IMR-90 (cell line): ENCODE measurements around the gene ZGRF1. TPM values are rescaled to one million over a fixed set of nuclear protein-coding genes. Genes with fewer than 3 reads are reported as not detected.

ENCODE experiments used
- ATAC-seq: fragments of 200-7000 bp; cut with Tn5 transposase; 2 replicates; pipeline ENCODE4 v1.9.1; 2020; ENCODE audit warnings: low read depth, mild to moderate bottlenecking, moderate library complexity
- BruUV-seq: library from RNA; stranded (reverse); fragments of 400-500 nt; replicated peaks from 2 replicates; lab custom pipeline; 2021; lab: Mats Ljungman, UMichigan
- CTCF ChIA-PET: fragments of 300-600 bp; formaldehyde crosslinking; extraction: SDS; loops from one replicate; lab custom pipeline; 2021; ENCODE audit warnings: antibody characterized with exemption; lab: Yijun Ruan, JAX
- POLR2A ChIA-PET: fragments of 300-600 bp; sonication (Branson Sonifier 250); formaldehyde crosslinking; loops from one replicate; lab custom pipeline; 2022; ENCODE audit warnings: antibody characterized with exemption; ENCODE audit not compliant: unreplicated experiment; lab: Charles Lee
- DNase-seq: peaks from one replicate; pipeline ENCODE4 v3.0.0; 2013
- H2AFZ ChIP-seq: replicated peaks from 2 replicates; pipeline ENCODE3; 2013; ENCODE audit warnings: low read length, mild to moderate bottlenecking; ENCODE audit not compliant: poor library complexity
- H2AK5ac ChIP-seq: 2 replicates; pipeline ENCODE4 v1.6.1; 2013; ENCODE audit warnings: low read depth, low read length, inconsistent platforms
- H2AK9ac ChIP-seq: replicated peaks from 2 replicates; pipeline ENCODE3; 2013; ENCODE audit warnings: mild to moderate bottlenecking, low read depth, low read length, moderate library complexity; ENCODE audit not compliant: poor library complexity
- H2BK120ac ChIP-seq: 2 replicates; pipeline ENCODE4 v1.6.1; 2013; ENCODE audit warnings: low read depth, low read length, inconsistent platforms
- H2BK15ac ChIP-seq: 3 replicates; pipeline ENCODE4 v1.6.1; 2013; ENCODE audit warnings: low read depth, low read length, inconsistent platforms
- H2BK20ac ChIP-seq: 2 replicates; pipeline ENCODE4 v1.6.1; 2013; ENCODE audit warnings: low read depth, mild to moderate bottlenecking, inconsistent platforms, low read length, moderate library complexity
- H2BK5ac ChIP-seq: 2 replicates; pipeline ENCODE4 v1.6.1; 2013; ENCODE audit warnings: mild to moderate bottlenecking, low read depth, low read length, inconsistent platforms; ENCODE audit not compliant: poor library complexity, severe bottlenecking
- H3K14ac ChIP-seq: replicated peaks from 2 replicates; pipeline ENCODE4 v1.6.1; 2013; ENCODE audit warnings: low read depth, low read length, inconsistent platforms
- H3K18ac ChIP-seq: 2 replicates; pipeline ENCODE4 v1.6.1; 2013; ENCODE audit warnings: low read depth, low read length, control low read depth
- H3K23ac ChIP-seq: 2 replicates; pipeline ENCODE4 v1.6.1; 2013; ENCODE audit warnings: low read depth, low read length, inconsistent platforms
- H3K27ac ChIP-seq: 2 replicates; pipeline ENCODE4 v1.5.1; 2013; ENCODE audit warnings: mild to moderate bottlenecking, control low read depth, low read length; ENCODE audit not compliant: insufficient read depth
- H3K27me3 ChIP-seq: 2 replicates; pipeline ENCODE4 v1.6.1; 2013; ENCODE audit warnings: low read length; ENCODE audit not compliant: control insufficient read depth, insufficient read depth
- H3K36me3 ChIP-seq: 2 replicates; pipeline ENCODE4 v1.6.1; 2013; ENCODE audit warnings: low read length, mixed read lengths; ENCODE audit not compliant: control insufficient read depth, insufficient read depth
- H3K4ac ChIP-seq: 2 replicates; pipeline ENCODE4 v1.6.1; 2013; ENCODE audit warnings: low read depth, low read length, inconsistent platforms
- H3K4me1 ChIP-seq: 2 replicates; pipeline ENCODE4 v1.6.1; 2013; ENCODE audit warnings: low read length, mixed read lengths; ENCODE audit not compliant: control insufficient read depth, insufficient read depth
- H3K4me2 ChIP-seq: 2 replicates; pipeline ENCODE4 v1.6.1; 2013; ENCODE audit warnings: low read depth, mild to moderate bottlenecking, control low read depth, low read length, moderate library complexity
- H3K4me3 ChIP-seq: 2 replicates; pipeline ENCODE4 v1.5.1; 2013; ENCODE audit warnings: low read depth, mild to moderate bottlenecking, control low read depth, low read length, moderate library complexity; ENCODE audit not compliant: insufficient read depth
- H3K56ac ChIP-seq: 2 replicates; pipeline ENCODE4 v1.6.1; 2013; ENCODE audit warnings: low read length, inconsistent platforms; ENCODE audit not compliant: insufficient read depth; ENCODE audit errors: extremely low read depth
- H3K79me1 ChIP-seq, 2 experiments: 2 replicates each; pipeline ENCODE4 v1.6.1; 2013; ENCODE audit warnings: low read length in 2 of 2, inconsistent platforms in 1 of 2, low read depth in 1 of 2
- H3K9ac ChIP-seq: 2 replicates; pipeline ENCODE4 v1.6.1; 2013; ENCODE audit warnings: low read depth, low read length, control low read depth
- H3K9me1 ChIP-seq: 2 replicates; pipeline ENCODE4 v1.6.1; 2013; ENCODE audit warnings: low read length, inconsistent platforms; ENCODE audit not compliant: insufficient read depth
- H3K9me3 ChIP-seq: 2 replicates; pipeline ENCODE4 v1.6.1; 2013; ENCODE audit warnings: low read length; ENCODE audit not compliant: control insufficient read depth, insufficient read depth
- H4K20me1 ChIP-seq: 2 replicates; pipeline ENCODE4 v1.6.1; 2013; ENCODE audit warnings: low read length, inconsistent platforms; ENCODE audit not compliant: insufficient read depth
- H4K5ac ChIP-seq: 2 replicates; pipeline ENCODE4 v1.6.1; 2013; ENCODE audit warnings: mild to moderate bottlenecking, low read depth, low read length, control low read depth
- H4K8ac ChIP-seq, 2 experiments: 2 replicates each; pipeline ENCODE4 v1.6.1; 2013; ENCODE audit warnings: low read depth in 2 of 2, low read length in 2 of 2, control low read depth in 1 of 2, inconsistent platforms in 1 of 2
- H4K91ac ChIP-seq: 2 replicates; pipeline ENCODE4 v1.6.1; 2013; ENCODE audit warnings: low read depth, low read length, inconsistent platforms; ENCODE audit not compliant: insufficient read depth
- BHLHE40 ChIP-seq: fragments of 150-350 bp; IDR thresholded peaks from 2 replicates; pipeline ENCODE4 v1.6.1; 2016; ENCODE audit warnings: mild to moderate bottlenecking, low read depth, low read length
- CEBPB ChIP-seq: IDR thresholded peaks from 2 replicates; pipeline ENCODE4 v1.6.1; 2012; ENCODE audit warnings: low read depth, low read length, improper control_type of control experiment
- CHD1 ChIP-seq: IDR thresholded peaks from 2 replicates; pipeline ENCODE4 v1.6.1; 2012; ENCODE audit warnings: low read depth, low read length, improper control_type of control experiment
- FOS ChIP-seq: fragments of 150-350 bp; IDR thresholded peaks from 2 replicates; pipeline ENCODE4 v1.6.1; 2016; ENCODE audit warnings: low read depth, low read length
- MAFK ChIP-seq: IDR thresholded peaks from 2 replicates; pipeline ENCODE4 v1.6.1; 2012; ENCODE audit warnings: low read depth, low read length, improper control_type of control experiment
- MAZ ChIP-seq: IDR thresholded peaks from 2 replicates; pipeline ENCODE4 v1.6.1; 2012; ENCODE audit warnings: low read depth, mild to moderate bottlenecking, low read length, improper control_type of control experiment, moderate library complexity, borderline replicate concordance
- MXI1 ChIP-seq: IDR thresholded peaks from 2 replicates; pipeline ENCODE4 v1.6.1; 2012; ENCODE audit warnings: low read depth, mild to moderate bottlenecking, low read length, moderate library complexity, borderline replicate concordance
- NFE2L2 ChIP-seq: fragments of 150-350 bp; IDR thresholded peaks from 2 replicates; pipeline ENCODE4 v1.6.1; 2016; ENCODE audit warnings: low read depth, mild to moderate bottlenecking, low read length
- RAD21 ChIP-seq: IDR thresholded peaks from 2 replicates; pipeline ENCODE4 v1.6.1; 2012; ENCODE audit warnings: low read length, improper control_type of control experiment
- RCOR1 ChIP-seq: IDR thresholded peaks from 2 replicates; pipeline ENCODE4 v1.6.1; 2012; ENCODE audit warnings: mild to moderate bottlenecking, low read length, improper control_type of control experiment; ENCODE audit not compliant: insufficient replicate concordance
- RFX5 ChIP-seq: IDR thresholded peaks from 2 replicates; pipeline ENCODE4 v1.8.0; 2012; ENCODE audit warnings: low read depth, mild to moderate bottlenecking, low read length, moderate library complexity
- SMC3 ChIP-seq: fragments of 150-350 bp; IDR thresholded peaks from 2 replicates; pipeline ENCODE4 v1.6.1; 2016; ENCODE audit warnings: low read depth, mild to moderate bottlenecking, antibody characterized with exemption, low read length, moderate library complexity
- WGBS, 2 experiments: methylation state at CpG; one replicate each; pipeline versions ENCODE4 v1.1.5 to v1.1.7; 2013; ENCODE audit warnings: missing lambda C conversion rate in 2 of 2; ENCODE audit not compliant: insufficient read length in 1 of 2; ENCODE audit errors: extremely low coverage in 2 of 2; 5-methylcytosine and 5-hydroxymethylcytosine counted together
- dilution Hi-C: fragments of 300-500 bp; cut with HindIII; formaldehyde crosslinking; loops from one replicate; pipeline ENCODE4 v1.14.3; 2018; ENCODE audit warnings: low sequenced_read_pairs; ENCODE audit not compliant: unreplicated experiment
- in situ Hi-C: fragments of 300-500 bp; cut with MboI; formaldehyde crosslinking; loops from 3 replicates; pipeline ENCODE4 v1.14.3; 2019; ENCODE audit warnings: low sequenced_read_pairs, inconsistent platforms, mixed read lengths
- intact Hi-C: fragments of 100-400 bp; cut with micrococcal nuclease; formaldehyde crosslinking; loops from 2 replicates; pipeline ENCODE4 v1.10.0; 2022
- polyA plus RNA-seq, 3 experiments: library from polyadenylated mRNA; depleted of rRNA; stranded (reverse); fragments of >200 nt; gene quantifications; 2 replicates each; pipeline ENCODE4 v1.2.3, GENCODE V29; 2012; ENCODE audit warnings: low replicate concordance in 1 of 3
- total RNA-seq: library from RNA; depleted of rRNA; stranded (reverse); fragments of >200 nt; gene quantifications from 2 replicates; pipeline ENCODE4 v1.2.3, GENCODE V29; 2012
- TF ChIP-seq, protein P1 (sequence below): fragments of 150-350 bp; IDR thresholded peaks from 2 replicates; pipeline ENCODE4 v1.6.1; 2016; ENCODE audit warnings: low read depth, mild to moderate bottlenecking, low read length, moderate library complexity, borderline replicate concordance
- TF ChIP-seq, protein P2 (sequence below): fragments of 150-350 bp; IDR thresholded peaks from 2 replicates; pipeline ENCODE4 v1.6.1; 2017; ENCODE audit warnings: mild to moderate bottlenecking, antibody characterized with exemption, low read length, low read depth
- TF ChIP-seq, protein P3 (sequence below): conservative IDR thresholded peaks from 2 replicates; pipeline ENCODE4 v1.5.1; 2012; ENCODE audit warnings: mild to moderate bottlenecking, low read depth, low read length, improper control_type of control experiment

ZGRF1 gene
- total and polyA plus RNA-seq, 2 of the 4 experiments (the other 2 are of a cell fraction), result 2.8 to 5.6 TPM

DNA sequence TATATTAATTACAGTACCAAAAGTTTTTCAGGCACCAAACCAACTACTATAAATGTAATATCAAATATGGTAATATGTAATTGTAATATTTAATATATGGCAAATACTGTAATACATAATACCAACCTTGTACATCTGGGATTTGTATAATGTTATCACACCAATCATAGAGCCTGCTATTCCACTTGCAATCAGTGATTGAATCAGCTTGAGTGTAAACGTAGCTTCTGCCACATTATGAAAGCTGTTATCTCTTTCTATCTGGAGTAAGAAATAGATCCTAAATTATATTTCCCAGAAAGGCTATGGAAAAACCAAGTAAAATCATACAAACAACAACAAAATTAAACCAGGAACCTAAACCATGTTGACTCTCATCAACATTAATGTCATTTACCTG, 96.0 kb downstream of the ZGRF1 start:
- Histone ChIP-seq H3K18ac (no peak overlapping the region), H3K4me1 (0 out of 2 replicates have a peak, but pooled peaks cover 1% of the 10 kb centered on the region), H2BK20ac (no peak overlapping the region), H3K4me2 (no peak overlapping the region), H3K9me3 (no peaks in the 10 kb centered on the region), H2BK120ac (no peak overlapping the region), H3K36me3 (no peaks in the 10 kb centered on the region), H2AFZ (no peak overlapping the region), H3K14ac (no peak overlapping the region), H3K4ac (no peak overlapping the region), H2BK5ac (no peak overlapping the region), H4K5ac (no peak overlapping the region), H2BK15ac (no peak overlapping the region), H3K56ac (no peak overlapping the region), H3K79me1 (no peaks in the 10 kb centered on the region), H3K9me1 (no peaks in the 10 kb centered on the region), H4K91ac (no peak overlapping the region), H4K20me1 (no peaks in the 10 kb centered on the region), H3K27ac (no peak overlapping the region), H3K9ac (no peak overlapping the region), H2AK5ac (no peak overlapping the region), H2AK9ac (no peak overlapping the region), H3K23ac (no peak overlapping the region), H3K27me3 (no peaks in the 10 kb centered on the region), H4K8ac (no peak overlapping the region), H3K4me3 (no peak overlapping the region)
- no TSS peak for BruUV-seq
- in situ Hi-C loops (no loop called here), intact Hi-C loops (loop anchor here (5.0 kb wide), 1 partner anchor 1278 kb away; no protein-coding TSS in a partner anchor), dilution Hi-C loops (no loop called here)
- POLR2A ChIA-PET, result no interaction called here
- no CpG with 5 or more reads among the region's 1 CpG for WGBS, 2 experiments
- no peak for DNase-seq
- CTCF ChIA-PET, result interaction anchor here (0.5 kb wide), 1 partner anchor 30 kb away, joined by 4 read pairs; no protein-coding TSS in a partner anchor
- TF ChIP-seq RFX5 (no peak), RCOR1 (no peak), FOS (no peak), CEBPB (no peak), MAFK (no peak), BHLHE40 (no peak), RAD21 (no peak), MAZ (no peak), SMC3 (no peak), MXI1 (no peak), CHD1 (no peak), NFE2L2 (no peak)
- TF ChIP-seq, protein P1, sequence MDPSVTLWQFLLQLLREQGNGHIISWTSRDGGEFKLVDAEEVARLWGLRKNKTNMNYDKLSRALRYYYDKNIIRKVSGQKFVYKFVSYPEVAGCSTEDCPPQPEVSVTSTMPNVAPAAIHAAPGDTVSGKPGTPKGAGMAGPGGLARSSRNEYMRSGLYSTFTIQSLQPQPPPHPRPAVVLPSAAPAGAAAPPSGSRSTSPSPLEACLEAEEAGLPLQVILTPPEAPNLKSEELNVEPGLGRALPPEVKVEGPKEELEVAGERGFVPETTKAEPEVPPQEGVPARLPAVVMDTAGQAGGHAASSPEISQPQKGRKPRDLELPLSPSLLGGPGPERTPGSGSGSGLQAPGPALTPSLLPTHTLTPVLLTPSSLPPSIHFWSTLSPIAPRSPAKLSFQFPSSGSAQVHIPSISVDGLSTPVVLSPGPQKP, result no peak
- TF ChIP-seq, protein P2, sequence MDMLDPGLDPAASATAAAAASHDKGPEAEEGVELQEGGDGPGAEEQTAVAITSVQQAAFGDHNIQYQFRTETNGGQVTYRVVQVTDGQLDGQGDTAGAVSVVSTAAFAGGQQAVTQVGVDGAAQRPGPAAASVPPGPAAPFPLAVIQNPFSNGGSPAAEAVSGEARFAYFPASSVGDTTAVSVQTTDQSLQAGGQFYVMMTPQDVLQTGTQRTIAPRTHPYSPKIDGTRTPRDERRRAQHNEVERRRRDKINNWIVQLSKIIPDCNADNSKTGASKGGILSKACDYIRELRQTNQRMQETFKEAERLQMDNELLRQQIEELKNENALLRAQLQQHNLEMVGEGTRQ, result no peak
- TF ChIP-seq, protein P3, sequence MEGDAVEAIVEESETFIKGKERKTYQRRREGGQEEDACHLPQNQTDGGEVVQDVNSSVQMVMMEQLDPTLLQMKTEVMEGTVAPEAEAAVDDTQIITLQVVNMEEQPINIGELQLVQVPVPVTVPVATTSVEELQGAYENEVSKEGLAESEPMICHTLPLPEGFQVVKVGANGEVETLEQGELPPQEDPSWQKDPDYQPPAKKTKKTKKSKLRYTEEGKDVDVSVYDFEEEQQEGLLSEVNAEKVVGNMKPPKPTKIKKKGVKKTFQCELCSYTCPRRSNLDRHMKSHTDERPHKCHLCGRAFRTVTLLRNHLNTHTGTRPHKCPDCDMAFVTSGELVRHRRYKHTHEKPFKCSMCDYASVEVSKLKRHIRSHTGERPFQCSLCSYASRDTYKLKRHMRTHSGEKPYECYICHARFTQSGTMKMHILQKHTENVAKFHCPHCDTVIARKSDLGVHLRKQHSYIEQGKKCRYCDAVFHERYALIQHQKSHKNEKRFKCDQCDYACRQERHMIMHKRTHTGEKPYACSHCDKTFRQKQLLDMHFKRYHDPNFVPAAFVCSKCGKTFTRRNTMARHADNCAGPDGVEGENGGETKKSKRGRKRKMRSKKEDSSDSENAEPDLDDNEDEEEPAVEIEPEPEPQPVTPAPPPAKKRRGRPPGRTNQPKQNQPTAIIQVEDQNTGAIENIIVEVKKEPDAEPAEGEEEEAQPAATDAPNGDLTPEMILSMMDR, result no peak
- no peak for ATAC-seq
